ENCODE results near the gene ARID1A.

- no peak for TF ChIP-seq EZH2phosphoT487 (IDR thresholded peaks at IDR 0.05; ENCODE audit: insufficient read depth, low read depth)
- no peak for TF ChIP-seq EZH2 (IDR thresholded peaks at IDR 0.05; ENCODE audit: insufficient read depth, poor library complexity, severe bottlenecking)
Measured at GRCh38 chr1:26704629-26705028, 8.8 kb downstream of the ARID1A start.
